HG03060 (cell line): ENCODE results near the gene TSPAN9.

Experiments
- ATAC-seq: cut with Tn5 transposase; IDR thresholded peaks from one replicate; pipeline ENCODE4 v1.9.1; 2021; ENCODE audit warnings: low read depth, moderate number of reproducible peaks; ENCODE audit not compliant: unreplicated experiment

Gene TSPAN9

DNA sequence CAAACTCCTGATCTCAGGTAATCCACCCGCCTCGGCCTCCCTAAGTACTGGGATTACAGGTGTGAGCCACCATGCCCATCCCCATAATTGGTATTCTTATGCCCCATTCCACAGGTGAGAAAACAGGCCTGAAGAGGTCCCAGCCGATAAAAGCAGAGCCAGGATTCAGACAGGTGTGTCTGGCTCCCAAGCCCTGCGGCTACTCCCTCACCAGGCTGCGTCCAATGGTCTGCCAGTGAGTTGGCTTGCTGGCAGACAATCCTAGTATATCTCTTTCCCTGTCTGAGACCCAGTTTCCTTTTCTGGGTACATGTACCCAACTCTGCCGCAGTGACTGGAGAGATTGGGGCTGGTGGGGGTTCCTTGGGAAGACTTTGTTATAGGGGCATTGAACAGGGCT is 1.9 kb upstream of the TSPAN9 start:
- ATAC-seq, result no peak

DNA sequence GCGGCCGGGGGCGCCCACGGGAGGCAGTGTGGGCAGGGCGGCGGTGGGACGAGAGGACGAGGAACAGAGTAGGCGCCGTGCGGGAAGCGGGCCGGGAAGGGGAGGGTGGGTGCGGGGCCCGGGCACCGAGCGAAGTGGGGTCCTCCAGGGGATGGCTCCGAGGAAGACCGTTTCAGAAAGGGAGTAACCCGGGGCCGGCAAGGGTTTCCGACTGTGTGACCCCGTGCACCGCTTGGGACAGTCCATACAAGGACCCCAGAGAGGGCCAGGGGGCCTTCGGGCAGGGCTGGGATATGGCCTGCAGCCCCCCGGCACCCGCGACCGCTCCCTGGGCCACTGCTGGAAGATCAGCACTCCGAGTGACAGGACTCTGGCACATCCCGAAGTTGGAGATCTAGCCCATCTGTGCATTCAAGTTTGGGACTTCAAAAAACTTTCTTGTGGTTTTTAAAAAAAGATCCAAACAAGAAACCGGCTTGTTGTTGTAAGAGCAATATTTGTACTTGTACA is 448 bp downstream of the TSPAN9 start:
- ATAC-seq, result no peak

DNA sequence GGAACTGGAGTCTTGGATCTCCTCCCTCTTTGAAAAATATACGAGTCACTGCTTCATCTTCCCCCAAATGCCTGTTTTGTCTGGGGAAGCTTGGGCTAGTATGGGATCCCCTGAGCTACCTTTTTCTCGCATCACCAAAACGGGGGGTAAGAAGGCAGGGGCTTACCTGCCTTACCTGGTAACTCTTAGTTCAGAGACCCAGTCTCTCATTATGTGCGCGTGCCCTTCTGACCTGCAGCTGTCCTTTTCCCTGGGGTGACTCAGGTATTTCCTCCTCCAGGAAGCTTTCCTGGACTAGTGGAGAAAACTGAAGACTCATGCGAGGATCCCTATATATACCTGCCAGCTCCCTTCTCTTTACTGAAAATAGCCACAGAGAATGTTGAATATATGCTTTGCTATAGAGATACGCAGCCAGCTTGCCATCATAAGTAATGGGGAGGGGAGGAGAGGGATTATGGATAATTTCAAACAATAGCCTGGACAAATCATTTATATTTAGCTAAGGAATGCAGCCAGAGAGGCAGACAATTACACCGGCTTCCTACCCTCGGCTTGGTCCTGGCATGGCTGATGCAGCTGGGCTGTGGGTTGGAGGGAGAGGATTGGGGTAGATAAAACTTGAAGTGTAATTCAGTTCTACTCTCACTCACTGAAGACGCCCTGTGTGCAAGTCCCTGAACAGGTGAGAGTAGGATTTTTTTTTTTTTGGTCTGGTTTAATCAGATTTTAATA is 1.1 kb downstream of the TSPAN9 start:
- no peak for ATAC-seq

DNA sequence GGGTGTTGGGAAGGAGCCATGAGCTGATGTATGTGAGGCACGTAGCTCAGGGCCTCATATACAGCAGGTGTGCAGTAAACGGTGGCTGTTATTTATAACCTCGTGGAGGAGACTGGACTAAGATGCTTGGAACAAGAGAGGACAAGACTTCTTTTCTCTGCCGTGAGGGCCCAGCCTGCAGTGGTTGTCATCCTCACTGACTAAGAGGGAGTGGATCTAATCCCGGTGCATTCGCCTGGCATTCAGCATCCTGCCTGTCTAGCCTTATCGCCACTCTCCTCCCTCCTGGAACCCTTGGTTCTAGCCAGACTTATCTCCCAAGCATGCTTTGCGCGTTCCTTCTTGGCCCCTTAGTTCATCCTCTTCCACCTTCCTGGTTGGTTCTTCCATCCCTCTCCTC is 3.9 kb downstream of the TSPAN9 start:
- ATAC-seq, result no peak

DNA sequence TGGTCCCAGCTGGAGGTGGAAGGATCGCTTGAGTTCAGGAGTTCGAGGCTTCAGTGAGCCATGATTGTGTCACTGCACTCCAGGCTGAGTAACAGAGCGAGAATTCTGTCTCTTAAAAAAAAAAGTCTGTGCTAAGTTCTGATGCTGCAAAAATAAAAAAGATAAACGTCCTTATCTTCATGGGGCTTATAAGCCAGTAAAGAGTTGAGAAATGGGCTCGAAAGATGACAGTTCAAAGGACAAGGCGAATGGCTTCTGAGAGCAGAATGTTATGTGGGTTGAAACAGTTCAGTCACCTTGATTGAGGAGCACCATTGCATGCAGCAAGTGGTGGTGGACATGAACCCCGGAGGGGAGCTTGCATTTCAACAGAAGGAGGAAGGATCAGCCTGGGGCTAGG is 4.7 kb downstream of the TSPAN9 start:
- no peak for ATAC-seq

DNA sequence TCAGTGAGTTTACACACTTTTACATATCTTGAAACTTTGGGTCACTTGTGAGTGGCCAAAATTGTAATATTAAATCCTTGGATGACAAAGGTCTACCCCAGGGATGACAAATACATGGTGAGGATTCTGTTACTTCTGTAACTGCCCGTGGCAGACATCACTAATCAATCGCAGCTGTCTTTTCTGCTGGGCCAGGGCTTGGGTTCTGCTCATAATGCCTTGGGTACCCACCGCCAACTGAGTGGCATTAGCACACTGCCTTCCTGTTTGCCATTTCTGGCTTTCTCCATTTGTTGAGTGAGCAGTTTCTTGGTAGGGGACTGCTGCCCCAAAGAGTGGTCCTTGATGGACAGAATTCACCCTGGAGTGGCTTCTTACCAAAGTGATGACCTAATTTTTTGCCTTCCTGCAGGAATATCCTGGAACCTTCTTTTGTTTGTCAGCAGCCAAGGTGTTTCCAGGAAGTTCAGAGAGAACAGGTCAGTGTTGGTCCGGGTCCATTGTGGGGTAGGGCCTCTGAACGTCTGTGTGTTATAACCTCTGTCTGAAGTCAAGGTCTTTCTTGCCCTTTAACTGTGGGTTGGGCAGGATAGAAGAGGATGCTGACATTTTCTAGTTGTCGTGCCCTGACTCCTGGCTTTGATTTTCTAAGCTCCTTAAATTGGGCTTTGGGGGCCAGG is 6.2 kb downstream of the TSPAN9 start:
- no peak for ATAC-seq

DNA sequence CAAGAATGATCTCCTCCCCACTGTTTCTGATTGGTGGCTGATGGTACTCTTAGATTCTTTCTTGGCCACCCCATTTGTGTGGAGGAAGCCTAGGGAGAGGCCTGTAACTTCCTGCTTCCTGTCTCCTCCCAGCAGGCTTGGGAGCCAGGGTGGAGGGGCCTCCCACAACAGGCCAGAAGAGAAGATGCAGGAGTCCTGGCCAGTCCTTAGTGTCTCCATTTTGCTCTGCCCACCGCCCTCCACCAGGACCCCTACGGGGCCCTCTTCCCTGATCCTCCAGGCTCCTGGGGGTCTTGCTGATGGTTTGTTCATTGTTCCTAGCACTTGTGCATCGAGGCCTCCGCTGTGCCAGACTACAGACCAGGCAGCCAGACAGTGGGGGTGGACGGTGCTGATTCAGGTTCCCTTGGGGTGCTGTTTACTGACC is 6.8 kb downstream of the TSPAN9 start:
- no peak for ATAC-seq

DNA sequence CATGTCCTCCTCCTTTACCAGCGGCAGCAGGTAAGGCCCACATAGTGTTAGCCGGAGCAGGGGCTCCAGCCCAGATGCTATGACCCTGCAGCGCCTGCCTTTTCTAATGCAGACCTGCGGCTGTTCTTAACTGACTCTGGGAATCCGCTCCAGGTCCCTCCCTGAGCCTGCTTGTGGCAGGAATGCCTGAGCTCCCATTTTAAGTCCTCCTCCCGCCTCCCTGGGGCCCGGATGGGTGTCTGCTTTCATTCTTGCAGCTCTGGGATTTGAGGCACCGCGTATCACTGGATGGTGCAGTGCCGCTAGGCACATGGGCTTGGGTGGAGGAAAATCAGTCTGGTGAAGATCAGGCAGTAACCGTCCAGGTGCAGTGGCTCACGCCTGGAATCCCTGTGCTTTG is 7.6 kb downstream of the TSPAN9 start:
- ATAC-seq, result no peak

DNA sequence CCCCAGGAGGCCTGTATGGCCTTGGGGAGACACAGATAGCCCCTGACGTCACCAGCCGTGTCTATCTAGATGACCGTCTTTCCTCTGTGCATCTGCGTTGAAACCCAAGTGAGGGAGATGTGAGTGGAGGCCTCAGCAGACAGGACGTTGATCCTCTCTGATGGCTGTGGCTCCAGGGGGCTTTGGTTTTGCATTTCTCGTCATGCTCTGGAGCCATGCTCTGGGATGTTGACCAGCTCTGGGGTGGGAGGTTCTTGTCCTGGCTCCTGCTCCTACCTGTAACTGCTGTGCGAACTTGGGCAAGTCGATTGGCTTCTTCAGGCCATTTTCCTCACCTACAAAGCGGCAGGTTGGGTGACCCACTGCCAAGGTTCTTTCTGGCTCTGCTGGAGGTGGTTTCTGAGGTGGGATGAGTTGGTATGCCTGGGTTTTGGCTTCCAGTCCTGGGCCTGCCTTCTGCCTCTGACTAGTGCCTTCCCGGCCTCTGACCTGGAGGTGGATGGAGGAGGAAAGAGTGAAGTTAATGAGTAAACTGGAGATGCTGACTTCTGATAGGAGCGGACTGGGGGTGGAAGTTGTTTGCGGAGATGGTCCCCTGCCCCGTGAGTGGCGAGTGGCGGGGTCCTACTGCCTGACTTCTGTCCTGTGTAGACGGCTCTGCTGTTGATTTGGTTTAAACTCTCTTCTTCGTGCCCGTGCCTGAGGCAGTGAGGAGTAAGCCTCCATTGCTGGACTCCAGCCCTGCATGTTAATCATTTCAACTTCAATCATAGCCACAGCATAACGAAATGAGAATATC is 8.4 kb downstream of the TSPAN9 start:
- ATAC-seq, result no peak

DNA sequence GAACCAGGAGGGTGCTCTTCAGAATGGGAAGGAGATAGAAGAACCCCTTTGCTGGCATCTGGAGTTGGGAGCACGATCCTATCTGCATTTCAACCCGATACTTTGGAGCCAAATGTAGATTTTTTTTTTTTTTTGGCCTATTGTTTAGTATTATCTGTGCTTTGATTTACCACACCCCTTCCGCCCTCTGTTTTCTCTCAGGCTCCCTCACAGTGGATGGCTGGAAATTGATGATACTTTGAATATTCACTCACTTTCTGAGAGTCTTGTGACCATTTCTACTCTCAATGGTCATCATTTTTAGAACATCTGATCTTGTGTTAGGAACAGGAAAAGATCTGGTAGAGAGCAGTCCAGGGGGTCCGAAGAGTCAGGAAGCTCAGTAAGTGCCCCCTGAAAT is 9.0 kb downstream of the TSPAN9 start:
- ATAC-seq, result no peak

DNA sequence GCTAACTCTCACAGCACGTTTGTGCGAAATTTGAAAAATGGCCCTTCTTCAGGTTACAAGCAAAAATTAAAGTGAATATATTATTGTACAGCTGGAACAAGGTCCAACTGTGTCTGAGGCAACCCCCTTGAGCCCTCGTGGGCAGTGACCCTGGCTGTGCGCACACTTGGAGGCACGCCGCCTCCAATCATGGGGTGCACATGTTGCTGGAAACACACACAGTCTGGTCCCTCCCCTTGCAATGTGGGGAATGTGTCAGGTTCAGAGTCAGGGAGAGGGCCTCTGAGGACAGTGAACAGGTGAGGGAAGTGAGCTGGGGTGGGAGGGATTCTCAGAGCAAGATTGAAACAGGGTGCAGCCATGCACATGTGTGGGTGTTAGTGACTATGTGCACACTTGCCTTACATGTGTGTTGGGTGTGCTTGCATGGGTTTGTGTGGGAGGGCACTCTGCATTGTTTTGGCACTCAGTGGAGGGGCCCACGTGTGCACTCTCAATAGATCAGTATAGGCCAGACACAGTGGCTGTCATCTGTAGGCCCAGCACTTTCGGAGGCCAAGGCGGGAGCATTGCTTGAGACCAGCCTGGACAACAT is 9.6 kb downstream of the TSPAN9 start:
- no peak for ATAC-seq

DNA sequence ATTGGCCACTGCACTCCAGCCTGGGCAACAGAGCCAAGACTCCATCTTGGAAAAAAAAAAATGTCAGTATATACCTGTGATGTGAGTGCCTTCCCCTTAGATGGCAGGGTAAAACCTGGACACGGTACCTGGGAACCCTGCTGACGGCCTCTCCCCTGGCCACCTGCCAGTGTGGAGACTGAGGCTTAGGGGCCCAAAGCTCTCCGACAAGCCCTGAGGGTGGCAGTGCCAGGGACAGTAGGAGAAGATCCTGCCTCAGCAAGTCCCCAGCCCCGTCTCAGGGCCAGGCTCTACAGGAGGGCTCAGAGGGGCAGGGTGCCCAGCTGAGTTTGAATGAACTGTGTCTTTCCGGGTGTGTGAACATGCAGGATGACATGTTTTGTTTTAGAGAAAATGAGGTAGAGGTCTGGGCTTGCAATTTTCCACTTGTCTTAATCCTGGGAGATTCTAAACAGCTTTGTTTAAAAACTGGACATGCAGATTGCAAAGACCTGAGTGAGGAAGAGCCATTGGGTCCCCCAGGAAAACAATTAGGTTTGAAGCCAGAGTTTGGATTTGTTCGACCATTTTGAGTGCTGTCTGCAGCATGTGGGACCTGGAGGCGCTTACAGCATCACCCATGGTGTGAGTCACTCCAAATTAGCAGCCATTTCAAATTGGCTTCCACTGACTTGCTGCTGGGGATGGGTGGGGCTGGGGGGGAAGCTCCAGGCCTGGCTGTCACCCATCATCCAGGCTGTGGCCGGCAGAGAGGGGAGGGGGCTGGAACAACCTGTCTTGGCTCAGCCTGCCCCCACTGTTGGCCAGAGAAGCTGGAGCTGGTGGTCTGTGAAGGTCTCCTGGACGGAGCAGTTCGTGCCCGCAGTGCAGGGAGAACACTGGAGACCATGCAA is 10.8 kb downstream of the TSPAN9 start:
- ATAC-seq, result no peak

DNA sequence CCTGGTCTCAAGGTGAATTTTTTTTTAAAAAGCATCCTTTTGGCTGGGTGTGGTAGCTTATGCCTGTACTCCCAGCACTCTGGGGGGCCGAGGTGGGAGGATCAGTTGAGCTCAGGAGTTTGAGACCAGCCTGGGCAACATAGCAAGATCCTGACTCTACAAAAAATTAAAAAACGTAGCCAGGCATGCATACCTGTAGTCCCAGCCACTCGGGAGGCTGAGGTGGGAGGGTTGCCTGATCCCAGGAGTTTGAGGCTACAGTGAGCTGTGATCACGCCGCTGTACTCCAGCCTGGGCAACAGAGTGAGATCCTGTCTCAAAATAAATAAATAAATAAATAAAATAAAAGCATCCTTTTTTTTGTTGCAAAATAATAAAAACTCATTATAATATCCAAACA is 12.4 kb downstream of the TSPAN9 start:
- ATAC-seq, result no peak

DNA sequence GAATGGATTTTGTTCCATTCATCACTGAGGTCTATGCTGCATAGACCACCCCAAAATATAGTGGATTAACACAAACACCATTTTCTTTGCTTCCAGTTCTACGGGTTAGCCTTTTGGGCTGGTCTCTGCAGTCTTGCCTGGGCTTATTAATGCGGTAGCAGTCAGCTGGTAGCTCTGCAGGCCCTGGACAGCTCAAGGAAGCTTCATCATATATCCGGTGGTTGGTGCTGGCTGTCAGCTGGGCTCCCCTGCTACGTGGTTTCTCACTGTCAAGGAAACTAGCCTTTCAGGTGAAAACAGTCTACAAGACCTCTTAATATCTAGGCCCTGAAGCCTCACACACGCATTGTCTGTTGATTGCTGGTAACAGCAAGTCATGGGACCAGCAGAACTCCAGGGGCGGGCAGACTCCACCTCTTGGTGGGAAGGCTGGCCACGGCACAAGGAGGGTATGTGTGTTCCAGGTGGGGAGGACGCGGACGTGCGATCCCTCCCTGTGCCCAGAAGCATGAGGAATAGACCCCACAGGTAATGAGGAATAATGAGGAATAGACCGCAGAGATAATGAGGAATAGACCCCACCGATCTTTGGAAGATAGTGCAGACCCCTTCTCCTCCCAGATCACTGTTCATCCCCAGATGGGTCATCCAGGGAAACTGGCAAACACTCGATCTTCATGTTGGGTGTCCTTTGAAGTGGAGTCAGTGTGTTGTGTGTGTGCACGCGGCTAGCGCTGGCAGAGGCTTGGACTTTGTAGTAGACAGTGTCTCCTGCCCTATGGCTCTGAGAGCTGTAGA is 13.3 kb downstream of the TSPAN9 start:
- ATAC-seq, result no peak

DNA sequence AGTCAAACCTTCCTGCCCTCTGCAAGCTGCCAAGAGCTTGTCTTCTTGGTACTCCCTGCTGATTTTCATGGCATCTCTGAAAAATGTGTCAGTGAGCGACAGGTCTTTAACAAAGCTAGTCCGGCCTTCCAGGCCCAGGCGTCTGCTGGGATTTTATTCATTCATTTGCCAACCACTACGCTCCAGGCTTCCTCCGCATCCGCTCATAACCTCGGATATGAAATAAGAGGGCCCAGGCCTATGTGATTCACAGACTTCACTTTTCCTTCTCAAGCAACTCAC is 13.8 kb downstream of the TSPAN9 start:
- ATAC-seq, result no peak

DNA sequence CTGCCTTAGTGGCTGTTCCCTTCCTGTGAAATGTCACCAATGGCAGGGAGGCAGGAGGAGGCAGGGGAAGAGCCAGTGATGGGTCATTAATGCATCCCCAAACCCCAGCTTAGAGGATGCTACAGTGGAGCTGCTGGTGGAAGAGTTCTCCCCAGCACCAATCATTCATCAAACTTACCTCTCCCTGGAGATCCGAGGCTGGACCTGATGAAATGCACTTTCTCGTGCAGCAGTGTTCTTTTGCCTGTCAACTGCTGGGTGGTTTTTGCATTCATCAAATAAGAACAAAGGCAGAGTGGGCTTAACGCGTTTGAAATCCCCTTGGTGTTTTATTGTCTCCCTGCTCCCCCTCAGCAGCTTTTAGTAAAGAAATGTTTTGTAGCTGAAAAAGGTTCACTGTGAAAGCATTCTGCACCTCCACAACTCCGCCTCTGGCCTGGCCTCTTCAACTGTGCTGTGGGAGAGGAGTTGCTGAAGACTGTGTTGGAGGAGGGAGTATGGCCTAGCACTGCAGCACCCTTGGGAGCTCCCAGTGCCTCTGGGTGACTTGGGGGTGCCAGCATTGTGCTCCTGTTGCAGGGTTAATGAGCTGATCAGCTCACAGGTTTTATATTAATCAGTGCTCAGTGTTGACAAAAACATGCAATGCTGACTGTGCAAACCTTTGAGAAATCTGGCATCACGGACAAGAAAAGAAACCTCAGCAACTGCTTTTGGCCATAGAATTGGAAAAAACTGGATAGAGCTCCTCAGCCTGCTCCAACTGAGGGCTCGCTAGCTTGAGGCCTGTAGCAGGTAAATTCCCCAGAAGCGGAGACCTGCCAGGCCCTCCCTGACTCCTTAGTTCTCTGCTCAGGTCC is 14.4 kb downstream of the TSPAN9 start:
- no peak for ATAC-seq

DNA sequence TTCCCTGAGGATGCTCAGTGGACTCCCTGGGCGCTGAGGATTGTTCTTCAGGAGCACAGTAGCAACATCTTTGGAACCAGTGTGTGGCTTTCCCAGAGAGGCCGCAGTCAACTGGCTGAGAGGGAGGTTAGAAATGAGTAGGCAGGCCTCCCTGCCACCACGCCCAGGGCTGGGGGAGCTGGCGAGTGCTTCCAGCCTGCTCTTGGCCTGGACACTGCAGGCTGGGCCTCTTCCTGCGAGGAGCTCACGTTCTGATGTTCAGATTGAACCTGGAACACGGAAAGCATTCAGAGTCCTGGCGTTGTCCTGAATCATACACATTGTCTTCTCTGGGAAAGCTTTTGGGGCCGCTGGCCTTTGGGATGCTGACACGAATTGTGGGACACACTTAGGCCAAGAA is 15.6 kb downstream of the TSPAN9 start:
- ATAC-seq, result no peak

DNA sequence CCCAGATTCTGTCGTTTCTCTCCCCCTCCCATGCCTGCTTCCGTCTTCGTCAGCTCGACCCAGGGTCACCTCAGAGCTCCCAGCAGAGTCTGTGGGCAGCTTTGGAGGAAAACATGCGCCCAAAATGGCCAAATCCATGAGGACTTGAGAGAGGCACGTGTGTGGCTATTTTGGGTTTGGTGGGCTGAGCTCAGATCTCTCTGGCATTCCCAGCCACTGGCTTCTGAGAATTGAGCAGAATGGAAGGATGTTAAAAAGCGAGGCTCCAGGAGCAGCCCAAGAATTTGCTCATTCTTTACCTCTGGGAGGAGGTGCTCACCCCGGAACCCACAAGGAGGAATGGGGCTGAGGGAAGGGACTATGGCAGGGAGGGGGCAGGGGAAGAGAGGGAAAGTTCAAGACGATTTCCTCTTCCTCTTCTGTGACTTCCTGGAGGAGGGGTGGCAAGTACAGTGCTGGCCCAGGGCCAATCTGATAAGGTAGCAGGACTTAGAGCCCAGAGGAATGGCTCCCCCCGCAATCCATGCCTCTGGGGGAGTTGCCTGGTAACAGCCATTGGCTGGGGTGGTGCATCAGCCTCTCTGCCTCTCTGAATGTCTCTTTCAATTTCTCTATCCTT is 20.1 kb downstream of the TSPAN9 start:
- no peak for ATAC-seq
